Measurements from ENCODE around the gene POU3F2. TPM values are rescaled to one million over a fixed set of nuclear protein-coding genes. Genes with fewer than 3 reads are reported as not detected.
A peak's percentile ranks its signal among the peaks of the same experiment; 100 is the strongest.

Gene POU3F2
- total and polyA plus RNA-seq, 2 of the 13 experiments (the other 11 are each of a cell fraction or from before 2014, with no cell fraction given), result not detected

DNA sequence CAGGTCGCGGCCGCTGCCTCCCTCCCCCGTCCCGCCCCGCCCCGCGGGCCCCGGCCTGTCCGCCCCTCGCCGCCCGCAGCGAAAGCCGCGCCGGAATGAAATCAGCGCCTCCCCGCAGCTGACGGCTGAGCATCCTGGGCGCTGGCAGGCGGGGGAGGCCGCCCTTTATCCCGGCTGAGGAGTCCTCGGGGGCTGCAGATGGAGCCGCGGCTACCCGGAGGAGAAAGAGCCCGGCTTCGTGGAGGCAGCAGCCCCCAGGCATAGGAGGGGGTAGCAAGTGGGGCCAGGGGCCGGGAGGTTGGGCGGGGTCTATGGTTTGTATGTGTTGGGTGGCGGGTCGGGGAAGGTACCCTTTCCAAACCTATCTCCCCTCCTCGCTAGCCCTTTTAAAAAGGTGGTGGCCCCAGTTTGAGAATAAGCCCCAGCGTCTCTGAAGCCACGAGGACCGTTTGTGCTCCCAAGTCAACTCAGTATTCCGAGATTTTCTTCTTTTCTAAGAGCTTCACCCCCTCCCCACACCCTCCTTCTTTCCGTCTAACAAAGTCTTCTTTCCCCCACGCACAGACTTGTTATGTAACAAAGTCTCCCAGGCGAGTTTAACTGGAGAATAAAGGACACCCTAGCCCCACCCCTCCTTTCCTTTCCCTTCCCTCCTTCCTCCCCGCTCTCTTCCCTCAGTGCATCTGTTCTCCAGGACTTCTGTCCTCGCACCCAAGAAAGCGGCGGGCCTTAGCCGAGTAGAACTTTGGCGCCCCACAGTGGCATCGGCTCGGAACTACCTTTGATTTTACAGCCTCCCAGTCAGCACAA is 11.0 kb downstream of the POU3F2 start (continued):
- TF ChIP-seq ARID5B (CRISPR knock-in tag; IDR thresholded peaks at IDR 0.05) (0 out of 2 replicates have a peak, but pooled peaks have one; percentile 26), ZNF337 (CRISPR knock-in tag; IDR thresholded peaks at IDR 0.05; ENCODE audit: borderline replicate concordance, low read depth) (no peak), TEAD3 (CRISPR knock-in tag; optimal IDR thresholded peaks at IDR 0.05; ENCODE audit: borderline replicate concordance) (peak; percentile 17), ARID2 (CRISPR knock-in tag; IDR thresholded peaks at IDR 0.05; ENCODE audit: borderline replicate concordance) (no peak), ZNF891 (CRISPR knock-in tag; IDR thresholded peaks at IDR 0.05) (no peak), KLF16 (CRISPR knock-in tag; IDR thresholded peaks at IDR 0.05) (0 out of 4 replicates have a peak, but pooled peaks of 1 of the 2 experiments have one; percentile 37), EZH2 (conservative IDR thresholded peaks at IDR 0.05; ENCODE audit: low read depth, low read length) (peak; percentile 62; the same call in 1 of the 2 replicates), PCBP2 (optimal IDR thresholded peaks at IDR 0.05; ENCODE audit: low read depth, low read length, poor library complexity, severe bottlenecking) (peak; percentile 88), SMC3 (IDR thresholded peaks at IDR 0.05; ENCODE audit: low read length) (peak; percentile 76), HNRNPK (IDR thresholded peaks at IDR 0.05; ENCODE audit: low read depth, low read length, poor library complexity, severe bottlenecking) (peak; percentile 50), IRF2 (CRISPR knock-in tag; IDR thresholded peaks at IDR 0.05) (0 out of 2 replicates have a peak, but pooled peaks have one; percentile 39), RAD21 (CRISPR knock-in tag; IDR thresholded peaks at IDR 0.05) (peak; percentile 75)
- TF ChIP-seq, protein P1, sequence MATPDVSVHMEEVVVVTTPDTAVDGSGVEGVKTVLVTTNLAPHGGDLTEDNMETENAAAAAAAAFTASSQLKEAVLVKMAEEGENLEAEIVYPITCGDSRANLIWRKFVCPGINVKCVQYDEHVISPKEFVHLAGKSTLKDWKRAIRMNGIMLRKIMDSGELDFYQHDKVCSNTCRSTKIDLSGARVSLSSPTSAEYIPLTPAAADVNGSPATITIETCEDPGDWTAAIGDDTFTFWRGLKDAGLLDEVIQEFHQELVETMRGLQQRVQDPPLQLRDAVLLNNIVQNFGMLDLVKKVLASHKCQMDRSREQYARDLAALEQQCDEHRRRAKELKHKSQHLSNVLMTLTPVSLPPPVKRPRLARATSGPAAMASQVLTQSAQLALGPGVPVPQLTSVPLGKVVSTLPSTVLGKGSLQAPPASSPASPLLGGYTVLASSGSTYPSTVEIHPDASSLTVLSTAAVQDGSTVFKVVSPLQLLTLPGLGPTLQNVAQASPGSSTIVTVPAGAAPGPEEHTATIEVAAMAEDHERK (CRISPR knock-in tag; IDR thresholded peaks at IDR 0.05; ENCODE audit: low read depth), result no peak
